Glutamatergic neuron (in vitro differentiated cells): ENCODE measurements around the gene MED13L. TPM values are rescaled to one million over a fixed set of nuclear protein-coding genes. Genes with fewer than 3 reads are reported as not detected.

Source experiments
- DNase-seq: peaks from one replicate; pipeline ENCODE4 v3.0.0; 2022
- H3K27ac Mint-ChIP-seq: one replicate; pipeline ENCODE4 v1.8.0; 2020; ENCODE audit warnings: mild to moderate bottlenecking, mixed read lengths, inconsistent platforms; ENCODE audit not compliant: unreplicated experiment
- H3K27me3 Mint-ChIP-seq: one replicate; pipeline ENCODE4 v1.8.0; 2020; ENCODE audit warnings: mild to moderate bottlenecking, moderate library complexity, mixed read lengths, inconsistent platforms; ENCODE audit not compliant: unreplicated experiment
- H3K36me3 Mint-ChIP-seq: one replicate; pipeline ENCODE4 v1.8.0; 2020; ENCODE audit warnings: mild to moderate bottlenecking, mixed read lengths, inconsistent platforms; ENCODE audit not compliant: unreplicated experiment
- H3K4me1 Mint-ChIP-seq: one replicate; pipeline ENCODE4 v1.8.0; 2020; ENCODE audit warnings: mild to moderate bottlenecking, low read depth, mixed read lengths, inconsistent platforms; ENCODE audit not compliant: unreplicated experiment
- H3K4me3 Mint-ChIP-seq: one replicate; pipeline ENCODE4 v1.8.0; 2020; ENCODE audit warnings: mild to moderate bottlenecking, mixed read lengths, inconsistent platforms; ENCODE audit not compliant: unreplicated experiment
- H3K9me3 Mint-ChIP-seq: one replicate; pipeline ENCODE4 v1.8.0; 2020; ENCODE audit warnings: mild to moderate bottlenecking, moderate library complexity, mixed read lengths, inconsistent platforms; ENCODE audit not compliant: unreplicated experiment
- total RNA-seq: library from RNA; stranded (reverse); fragmentation: NEBNext Ultra II Directional; extraction: Animal tissue kit (Norgen Biotek cat#: 25700); gene quantifications from one replicate; pipeline ENCODE4 v1.2.1, GENCODE V29; 2021; ENCODE audit not compliant: unreplicated experiment
- TF ChIP-seq, protein P1 (sequence below): fragments of 200-600 bp; sonication (generic); IDR thresholded peaks from one replicate; pipeline ENCODE4 v1.5.0; 2021; ENCODE audit not compliant: partially characterized antibody, unreplicated experiment

MED13L gene
- total RNA-seq, 1 donor from 2014 or later = 95.5 TPM

DNA sequence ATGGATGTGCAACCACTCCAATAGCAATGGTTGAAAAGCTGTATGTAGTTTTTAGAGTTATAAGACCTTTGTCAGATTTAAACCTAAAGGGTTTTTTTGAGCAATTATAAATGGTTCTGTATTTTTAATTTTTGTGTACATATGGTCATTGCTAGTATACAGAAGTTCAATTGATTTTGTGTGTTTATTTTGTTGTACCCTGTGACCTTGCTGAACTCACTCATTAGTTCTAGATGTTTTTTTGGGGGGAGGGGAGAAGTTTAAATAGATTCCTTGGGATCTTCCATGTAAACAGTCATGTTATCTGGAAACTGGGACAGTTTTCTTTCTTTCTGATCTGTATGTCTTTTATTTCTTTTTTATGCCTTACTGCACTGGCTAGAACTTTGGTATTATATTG lies 87.8 kb downstream of the MED13L start:
- H3K4me1 Mint-ChIP-seq = peaks cover 5% of the 10 kb centered on the region

DNA sequence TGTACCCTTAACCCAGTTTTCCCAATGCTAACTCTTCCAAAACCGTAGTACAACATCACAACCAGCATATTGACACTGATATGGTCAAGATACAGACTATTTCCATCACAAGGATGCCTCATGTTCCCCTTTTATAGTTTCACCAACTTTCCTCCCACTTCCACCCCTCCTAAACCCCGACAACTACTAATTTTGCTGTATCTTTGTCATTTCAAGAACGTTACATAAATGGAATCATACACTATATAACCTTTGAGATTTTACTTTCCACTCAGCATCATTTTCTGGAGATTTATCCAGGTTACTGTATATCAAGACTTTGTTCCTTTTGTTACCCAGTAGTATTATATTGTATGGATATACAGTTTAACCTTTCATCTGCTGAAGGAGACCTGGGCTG lies 88.9 kb downstream of the MED13L start:
- no peak overlapping the region for H3K27ac Mint-ChIP-seq

More for the DNA sequence above, 87.8 kb downstream of the MED13L start:
- peaks cover 3% of the 10 kb centered on the region for H3K27me3 Mint-ChIP-seq
- H3K4me3 Mint-ChIP-seq = no peak overlapping the region
- H3K36me3 Mint-ChIP-seq = no peaks in the 10 kb centered on the region
- no peak overlapping the region for H3K27ac Mint-ChIP-seq
- TF ChIP-seq, protein P1, sequence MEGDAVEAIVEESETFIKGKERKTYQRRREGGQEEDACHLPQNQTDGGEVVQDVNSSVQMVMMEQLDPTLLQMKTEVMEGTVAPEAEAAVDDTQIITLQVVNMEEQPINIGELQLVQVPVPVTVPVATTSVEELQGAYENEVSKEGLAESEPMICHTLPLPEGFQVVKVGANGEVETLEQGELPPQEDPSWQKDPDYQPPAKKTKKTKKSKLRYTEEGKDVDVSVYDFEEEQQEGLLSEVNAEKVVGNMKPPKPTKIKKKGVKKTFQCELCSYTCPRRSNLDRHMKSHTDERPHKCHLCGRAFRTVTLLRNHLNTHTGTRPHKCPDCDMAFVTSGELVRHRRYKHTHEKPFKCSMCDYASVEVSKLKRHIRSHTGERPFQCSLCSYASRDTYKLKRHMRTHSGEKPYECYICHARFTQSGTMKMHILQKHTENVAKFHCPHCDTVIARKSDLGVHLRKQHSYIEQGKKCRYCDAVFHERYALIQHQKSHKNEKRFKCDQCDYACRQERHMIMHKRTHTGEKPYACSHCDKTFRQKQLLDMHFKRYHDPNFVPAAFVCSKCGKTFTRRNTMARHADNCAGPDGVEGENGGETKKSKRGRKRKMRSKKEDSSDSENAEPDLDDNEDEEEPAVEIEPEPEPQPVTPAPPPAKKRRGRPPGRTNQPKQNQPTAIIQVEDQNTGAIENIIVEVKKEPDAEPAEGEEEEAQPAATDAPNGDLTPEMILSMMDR = no peak
- H3K9me3 Mint-ChIP-seq = no peaks in the 10 kb centered on the region
- no peak for DNase-seq

DNA sequence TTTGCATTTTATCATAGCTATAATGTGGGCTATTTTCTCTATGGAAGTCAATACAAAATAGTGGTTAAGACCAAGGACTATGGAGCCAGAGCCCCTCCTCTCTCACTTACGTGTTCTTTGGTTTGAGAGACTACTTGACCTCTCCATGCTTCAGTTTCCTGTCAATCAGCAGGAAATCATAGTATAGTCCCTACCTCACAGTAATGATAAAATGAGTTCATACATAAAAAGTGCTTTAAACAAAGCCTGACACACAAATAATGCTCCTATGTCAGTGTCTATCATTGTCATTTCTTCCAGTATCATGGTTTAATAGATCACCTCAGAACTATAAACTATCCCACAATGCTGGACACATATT lies 90.4 kb downstream of the MED13L start:
- H3K4me1 Mint-ChIP-seq = peaks cover 5% of the 10 kb centered on the region
- TF ChIP-seq, protein P1 = no peak
- H3K36me3 Mint-ChIP-seq = no peaks in the 10 kb centered on the region
- H3K4me3 Mint-ChIP-seq = no peak overlapping the region
- DNase-seq = no peak
- no peaks in the 10 kb centered on the region for H3K9me3 Mint-ChIP-seq
- no peak overlapping the region for H3K27ac Mint-ChIP-seq
- peaks cover 3% of the 10 kb centered on the region for H3K27me3 Mint-ChIP-seq

More for the DNA sequence above, 88.9 kb downstream of the MED13L start:
- no peak for DNase-seq
- H3K4me1 Mint-ChIP-seq = peaks cover 5% of the 10 kb centered on the region
- TF ChIP-seq, protein P1 = no peak
- peaks cover 3% of the 10 kb centered on the region for H3K27me3 Mint-ChIP-seq
- no peak overlapping the region for H3K4me3 Mint-ChIP-seq
- H3K9me3 Mint-ChIP-seq = no peaks in the 10 kb centered on the region
- H3K36me3 Mint-ChIP-seq = no peaks in the 10 kb centered on the region

DNA sequence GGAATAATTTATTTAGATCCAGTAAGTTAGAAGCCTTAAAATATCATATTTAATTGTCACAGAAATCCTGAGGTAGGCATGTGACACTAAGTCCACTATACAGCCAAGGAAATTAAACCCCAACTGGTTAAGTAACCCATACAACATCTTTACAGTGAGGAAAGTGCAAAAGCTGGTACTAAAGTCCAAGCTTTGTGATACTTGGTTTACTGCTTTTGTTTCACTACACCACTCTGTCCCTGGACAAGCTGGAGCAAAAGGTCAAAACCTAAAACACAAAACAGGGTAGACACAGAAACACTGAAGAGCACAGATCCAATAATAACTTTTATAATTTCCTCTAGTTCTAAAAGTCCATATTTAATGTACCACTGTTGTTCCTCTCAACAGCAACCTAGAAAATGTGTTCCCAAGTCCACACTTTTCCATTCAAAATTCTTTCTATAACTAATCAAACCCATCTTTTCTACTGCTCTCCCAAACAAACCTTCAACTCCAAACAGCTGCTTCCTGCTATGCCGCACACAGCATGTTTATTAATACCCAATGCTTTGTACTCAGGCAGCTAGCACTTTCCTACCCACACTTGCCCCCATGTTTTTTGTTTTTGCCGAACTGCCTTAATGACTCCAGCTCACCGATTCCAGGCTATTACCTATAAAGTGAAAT lies 90.9 kb downstream of the MED13L start:
- Mint-ChIP-seq H3K9me3 (no peaks in the 10 kb centered on the region), H3K36me3 (no peaks in the 10 kb centered on the region), H3K27ac (no peak overlapping the region), H3K4me3 (no peak overlapping the region), H3K27me3 (peaks cover 3% of the 10 kb centered on the region), H3K4me1 (peaks cover 5% of the 10 kb centered on the region)
- TF ChIP-seq, protein P1 = no peak
- no peak for DNase-seq

DNA sequence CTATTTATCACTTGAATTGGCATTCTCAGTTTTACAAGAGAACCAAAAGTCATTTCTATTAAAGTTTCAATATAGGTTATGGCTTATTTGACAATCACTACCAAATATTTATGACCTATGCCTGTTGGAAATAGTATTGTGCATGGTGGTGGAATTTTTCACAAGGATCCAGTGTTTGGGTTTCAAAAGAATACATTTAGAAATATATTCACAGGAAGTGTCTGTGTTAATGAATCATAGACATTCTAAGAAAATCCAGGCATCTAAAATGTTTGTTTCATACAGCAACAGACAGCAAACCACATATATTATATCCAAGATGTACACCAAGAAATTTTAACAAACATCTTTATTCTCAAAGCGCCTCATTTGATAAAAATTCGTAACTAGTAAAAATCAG lies 92.7 kb downstream of the MED13L start:
- DNase-seq = no peak
- H3K4me1 Mint-ChIP-seq = peaks cover 4% of the 10 kb centered on the region
- no peaks in the 10 kb centered on the region for H3K9me3 Mint-ChIP-seq
- TF ChIP-seq, protein P1 = no peak
- peaks cover 3% of the 10 kb centered on the region for H3K27me3 Mint-ChIP-seq
- no peak overlapping the region for H3K27ac Mint-ChIP-seq
- H3K4me3 Mint-ChIP-seq = no peak overlapping the region
- no peaks in the 10 kb centered on the region for H3K36me3 Mint-ChIP-seq
